ENCODE data around the gene IMMP1L. TPM values are rescaled to one million over a fixed set of nuclear protein-coding genes. Genes with fewer than 3 reads are reported as not detected.

The IMMP1L gene
- total and polyA plus RNA-seq, 9 donors = 15.4 to 57.8 (median 22.7) TPM

- TF ChIP-seq EP300 (IDR thresholded peaks at IDR 0.05) (no peak), POLR2A (IDR thresholded peaks at IDR 0.05) (no peak)
- TF ChIP-seq, protein P1, sequence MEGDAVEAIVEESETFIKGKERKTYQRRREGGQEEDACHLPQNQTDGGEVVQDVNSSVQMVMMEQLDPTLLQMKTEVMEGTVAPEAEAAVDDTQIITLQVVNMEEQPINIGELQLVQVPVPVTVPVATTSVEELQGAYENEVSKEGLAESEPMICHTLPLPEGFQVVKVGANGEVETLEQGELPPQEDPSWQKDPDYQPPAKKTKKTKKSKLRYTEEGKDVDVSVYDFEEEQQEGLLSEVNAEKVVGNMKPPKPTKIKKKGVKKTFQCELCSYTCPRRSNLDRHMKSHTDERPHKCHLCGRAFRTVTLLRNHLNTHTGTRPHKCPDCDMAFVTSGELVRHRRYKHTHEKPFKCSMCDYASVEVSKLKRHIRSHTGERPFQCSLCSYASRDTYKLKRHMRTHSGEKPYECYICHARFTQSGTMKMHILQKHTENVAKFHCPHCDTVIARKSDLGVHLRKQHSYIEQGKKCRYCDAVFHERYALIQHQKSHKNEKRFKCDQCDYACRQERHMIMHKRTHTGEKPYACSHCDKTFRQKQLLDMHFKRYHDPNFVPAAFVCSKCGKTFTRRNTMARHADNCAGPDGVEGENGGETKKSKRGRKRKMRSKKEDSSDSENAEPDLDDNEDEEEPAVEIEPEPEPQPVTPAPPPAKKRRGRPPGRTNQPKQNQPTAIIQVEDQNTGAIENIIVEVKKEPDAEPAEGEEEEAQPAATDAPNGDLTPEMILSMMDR (IDR thresholded peaks at IDR 0.05) = no peak
- Histone ChIP-seq H3K4me3 (no peak overlapping the region), H3K9me3 (no peaks in the 10 kb centered on the region), H3K27me3 (no peaks in the 10 kb centered on the region), H3K36me3 (no peaks in the 10 kb centered on the region), H3K4me1 (ENCODE audit: insufficient read depth) (no peaks in the 10 kb centered on the region), H3K27ac (no peak overlapping the region)
- intact Hi-C loops (cut with DNase I) = no loop called here
- WGBS, 3 donors = 63 to 73% (median 65%) methylated on average over 2 of the region's 2 CpGs
- DNase-seq = no peak
These were observed 87.6 kb downstream of the IMMP1L start for GRCh38 chr11:31421820-31422219.

- no peak for TF ChIP-seq EP300 (IDR thresholded peaks at IDR 0.05)
- TF ChIP-seq, protein P1 (IDR thresholded peaks at IDR 0.05) = no peak
- no peak for TF ChIP-seq POLR2A (IDR thresholded peaks at IDR 0.05)
- Histone ChIP-seq H3K36me3 (no peaks in the 10 kb centered on the region), H3K27me3 (no peaks in the 10 kb centered on the region), H3K4me3 (no peak overlapping the region), H3K4me1 (ENCODE audit: insufficient read depth) (no peaks in the 10 kb centered on the region), H3K27ac (no peak overlapping the region), H3K9me3 (no peaks in the 10 kb centered on the region)
- no peak for DNase-seq
- 34 to 69% (median 46%) methylated on average over 1 of the region's 1 CpG for WGBS, 3 donors
- intact Hi-C loops (cut with DNase I) = no loop called here
These were observed 89.8 kb downstream of the IMMP1L start for GRCh38 chr11:31419669-31420068.

DNA sequence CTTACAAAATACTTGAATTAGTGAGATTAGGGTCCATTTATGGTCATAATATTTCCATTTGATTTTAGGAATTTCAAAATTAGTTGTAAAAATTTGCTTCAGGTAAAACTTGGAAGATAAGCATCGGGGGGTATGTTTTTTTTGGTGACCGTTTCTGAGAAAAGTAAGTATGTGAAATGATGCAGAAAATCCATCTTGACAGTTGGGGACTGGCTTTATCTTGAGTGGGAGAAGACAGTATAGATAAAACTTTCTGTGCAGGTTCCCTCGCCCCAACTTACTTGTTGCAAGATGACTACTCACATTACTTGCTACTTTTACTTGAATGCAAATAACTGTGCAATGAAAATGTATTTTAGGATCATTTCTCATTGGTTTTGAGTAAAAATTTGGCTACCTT lies 90.3 kb downstream of the IMMP1L start:
- no peaks in the 10 kb centered on the region for H3K9me3 ChIP-seq
- TF ChIP-seq EP300 (IDR thresholded peaks at IDR 0.05) (no peak), POLR2A (IDR thresholded peaks at IDR 0.05) (no peak)
- TF ChIP-seq, protein P1 (IDR thresholded peaks at IDR 0.05) = no peak
- WGBS, 3 donors = 85 to 88% (median 86%) methylated on average over 3 of the region's 3 CpGs
- no peaks in the 10 kb centered on the region for H3K27me3 ChIP-seq
- no peak overlapping the region for H3K4me3 ChIP-seq
- no peaks in the 10 kb centered on the region for H3K36me3 ChIP-seq
- no peak for DNase-seq
- H3K27ac ChIP-seq = no peak overlapping the region
- H3K4me1 ChIP-seq (ENCODE audit: insufficient read depth) = no peaks in the 10 kb centered on the region
- intact Hi-C loops (cut with DNase I) = no loop called here

- 94 to 96% (median 95%) methylated on average over 2 of the region's 2 CpGs for WGBS, 3 donors
- H3K27ac ChIP-seq = no peak overlapping the region
- intact Hi-C loops (cut with DNase I) = no loop called here
These were observed 91.6 kb downstream of the IMMP1L start for GRCh38 chr11:31417816-31418215.

More at GRCh38 chr11:31417816-31418215, 91.6 kb downstream of the IMMP1L start:
- H3K9me3 ChIP-seq = no peaks in the 10 kb centered on the region
- H3K36me3 ChIP-seq = no peaks in the 10 kb centered on the region
- no peak overlapping the region for H3K4me3 ChIP-seq
- H3K4me1 ChIP-seq (ENCODE audit: insufficient read depth) = no peaks in the 10 kb centered on the region
- no peak for DNase-seq
- no peak for TF ChIP-seq POLR2A (IDR thresholded peaks at IDR 0.05)
- TF ChIP-seq EP300 (IDR thresholded peaks at IDR 0.05) = no peak
- TF ChIP-seq, protein P1 (IDR thresholded peaks at IDR 0.05) = no peak
- H3K27me3 ChIP-seq = no peaks in the 10 kb centered on the region
